Neural cell (in vitro differentiated cells): Measurements from ENCODE around the gene LTN1. TPM values are rescaled to one million over a fixed set of nuclear protein-coding genes. Genes with fewer than 3 reads are reported as not detected.

Experiments used
- H2AFZ ChIP-seq: fragments of 200-600, 300-800 bp; sonication (generic), shearing (Covaris generic); 2 replicates; pipeline ENCODE4 v1.6.0; 2014; ENCODE audit warnings: low read depth, mild to moderate bottlenecking, antibody characterized with exemption, low read length, moderate library complexity
- H3F3A ChIP-seq: fragments of 200-600 bp; shearing (Covaris generic); 2 replicates; pipeline ENCODE4 v1.6.1; 2016; ENCODE audit warnings: mild to moderate bottlenecking, moderate library complexity, mixed read lengths, antibody characterized with exemption, low read length; ENCODE audit not compliant: insufficient read depth, poor library complexity, severe bottlenecking
- H3K27ac ChIP-seq: fragments of 200-600, 300-800 bp; sonication (generic), shearing (Covaris generic); 2 replicates; pipeline ENCODE4 v1.5.1; 2014; ENCODE audit warnings: mild to moderate bottlenecking, low read length, moderate library complexity
- H3K27me3 ChIP-seq: fragments of 300-800, 200-600 bp; sonication (generic), shearing (Covaris generic); 2 replicates; pipeline ENCODE4 v1.6.0; 2014; ENCODE audit warnings: mild to moderate bottlenecking, low read depth, low read length, moderate library complexity; ENCODE audit not compliant: insufficient read depth
- H3K36me3 ChIP-seq: fragments of 300-800, 200-600 bp; sonication (generic), shearing (Covaris generic); 2 replicates; pipeline ENCODE4 v1.5.1; 2014; ENCODE audit warnings: mild to moderate bottlenecking, antibody characterized with exemption, low read length, moderate library complexity; ENCODE audit not compliant: insufficient read depth
- H3K4me2 ChIP-seq: fragments of 300-800, 200-600 bp; sonication (generic), shearing (Covaris generic); 2 replicates; pipeline ENCODE4 v1.6.0; 2014; ENCODE audit warnings: mild to moderate bottlenecking, low read length
- H3K4me3 ChIP-seq: fragments of 300-800, 200-600 bp; sonication (generic), shearing (Covaris generic); 2 replicates; pipeline ENCODE4 v1.5.1; 2014; ENCODE audit warnings: mild to moderate bottlenecking, low read length, moderate library complexity
- H3K79me2 ChIP-seq: fragments of 200-600 bp; shearing (Covaris generic); replicated peaks from 2 replicates; pipeline ENCODE4 v1.6.0; 2014; ENCODE audit warnings: mild to moderate bottlenecking, low read length, moderate library complexity; ENCODE audit not compliant: insufficient read depth
- H3K9ac ChIP-seq: fragments of 300-800, 200-600 bp; sonication (generic), shearing (Covaris generic); 2 replicates; pipeline ENCODE4 v1.6.1; 2016; ENCODE audit warnings: mild to moderate bottlenecking, low read length, mixed read lengths
- H3K9me2 ChIP-seq: fragments of 200-600 bp; shearing (Covaris generic); 2 replicates; pipeline ENCODE4 v1.6.1; 2016; ENCODE audit warnings: mild to moderate bottlenecking, low read length, mixed read lengths; ENCODE audit not compliant: insufficient read depth
- H3K9me3 ChIP-seq: fragments of 200-600, 300-800 bp; sonication (generic), shearing (Covaris generic); 2 replicates; pipeline ENCODE4 v1.6.1; 2016; ENCODE audit warnings: mild to moderate bottlenecking, mixed run types, low read length, moderate library complexity, mixed read lengths
- H4K20me1 ChIP-seq: fragments of 200-600 bp; shearing (Covaris generic); 2 replicates; pipeline ENCODE4 v1.6.1; 2016; ENCODE audit warnings: mild to moderate bottlenecking, mixed run types; ENCODE audit not compliant: insufficient read depth
- CTCF ChIP-seq: fragments of 450-650 bp; IDR thresholded peaks from 2 replicates; pipeline ENCODE4 v1.5.1; 2014; ENCODE audit warnings: antibody characterized with exemption, mild to moderate bottlenecking, moderate library complexity; ENCODE audit not compliant: poor library complexity, severe bottlenecking
- EP300 ChIP-seq: fragments of 450-650 bp; conservative IDR thresholded peaks from 2 replicates; pipeline ENCODE4 v1.6.1; 2014; ENCODE audit warnings: antibody characterized with exemption, mild to moderate bottlenecking, moderate library complexity; ENCODE audit not compliant: poor library complexity, severe bottlenecking
- EZH2 ChIP-seq: fragments of 200-600, 300-800 bp; shearing (Covaris generic), sonication (generic); IDR thresholded peaks from 2 replicates; pipeline ENCODE4 v1.6.1; 2014; ENCODE audit warnings: antibody characterized with exemption, low read length, borderline replicate concordance, mild to moderate bottlenecking; ENCODE audit not compliant: insufficient read depth, poor library complexity, severe bottlenecking
- MXI1 ChIP-seq: fragments of 450-650 bp; conservative IDR thresholded peaks from 2 replicates; pipeline ENCODE4 v1.6.1; 2014; ENCODE audit warnings: antibody characterized with exemption, mild to moderate bottlenecking; ENCODE audit not compliant: poor library complexity, severe bottlenecking
- POLR2AphosphoS5 ChIP-seq: IDR thresholded peaks from 2 replicates; pipeline ENCODE4 v1.6.1; 2012
- RAD21 ChIP-seq: fragments of 450-650 bp; conservative IDR thresholded peaks from 2 replicates; pipeline ENCODE4 v1.6.1; 2014; ENCODE audit warnings: antibody characterized with exemption, mild to moderate bottlenecking, moderate library complexity
- REST ChIP-seq: IDR thresholded peaks from 2 replicates; pipeline ENCODE4 v1.6.1; 2012; ENCODE audit warnings: borderline replicate concordance
- SMC3 ChIP-seq: fragments of 450-650 bp; conservative IDR thresholded peaks from 2 replicates; pipeline ENCODE4 v1.6.1; 2014; ENCODE audit warnings: antibody characterized with exemption, mild to moderate bottlenecking, moderate library complexity; ENCODE audit not compliant: poor library complexity
- TAF1 ChIP-seq: IDR thresholded peaks from 2 replicates; pipeline ENCODE4 v1.6.1; 2012; ENCODE audit warnings: low read depth
- polyA plus RNA-seq: library from polyadenylated mRNA; depleted of rRNA; stranded (reverse); fragments of >200 nt; gene quantifications from 2 replicates; pipeline ENCODE4 v1.2.3, GENCODE V29; 2014

LTN1 gene
- polyA plus RNA-seq, 1 donor from 2014 or later = 62.1 TPM

- H3K9me3 ChIP-seq = no peaks in the 10 kb centered on the region
- peaks cover 17% of the 10 kb centered on the region for H3K79me2 ChIP-seq
- no peaks in the 10 kb centered on the region for H3F3A ChIP-seq
These were observed 29.5 kb upstream of the LTN1 start for GRCh38 chr21:29022166-29022565.

GRCh38 chr21:29018540-29018939 is 25.9 kb upstream of the LTN1 start:
- no peaks in the 10 kb centered on the region for H3F3A ChIP-seq
- H3K36me3 ChIP-seq = no peaks in the 10 kb centered on the region
- no peak overlapping the region for H3K27ac ChIP-seq
- no peaks in the 10 kb centered on the region for H3K27me3 ChIP-seq
- H3K4me3 ChIP-seq = peak overlapping the region; percentile 71
- H3K79me2 ChIP-seq = no peaks in the 10 kb centered on the region
- H2AFZ ChIP-seq = no peak overlapping the region
- no peaks in the 10 kb centered on the region for H3K9me2 ChIP-seq
- H3K9me3 ChIP-seq = no peaks in the 10 kb centered on the region
- peak overlapping the region; percentile 54 for H3K9ac ChIP-seq
- H3K4me2 ChIP-seq = peak overlapping the region; percentile 25
- no peaks in the 10 kb centered on the region for H4K20me1 ChIP-seq
- no peak for TF ChIP-seq MXI1
- no peak for TF ChIP-seq POLR2AphosphoS5
- no peak for TF ChIP-seq REST
- TF ChIP-seq TAF1 = no peak
- no peak for TF ChIP-seq EZH2
- TF ChIP-seq CTCF = no peak
- TF ChIP-seq SMC3 = no peak
- no peak for TF ChIP-seq EP300
- TF ChIP-seq RAD21 = no peak

More at GRCh38 chr21:29022166-29022565, 29.5 kb upstream of the LTN1 start:
- TF ChIP-seq CTCF (no peak), REST (no peak), POLR2AphosphoS5 (no peak)
- Histone ChIP-seq H2AFZ (no peak overlapping the region), H3K9me2 (no peaks in the 10 kb centered on the region), H3K27me3 (no peaks in the 10 kb centered on the region), H3K4me2 (no peak overlapping the region), H3K36me3 (no peaks in the 10 kb centered on the region), H3K4me3 (no peak overlapping the region), H4K20me1 (no peaks in the 10 kb centered on the region), H3K27ac (no peak overlapping the region), H3K9ac (no peak overlapping the region)
